Spinal cord (tissue), 10 donors: ENCODE measurements around the gene CWH43. TPM values are rescaled to one million over a fixed set of nuclear protein-coding genes. Genes with fewer than 3 reads are reported as not detected.
A peak's percentile ranks its signal among the peaks of the same experiment; 100 is the strongest.
"Not testable (repeated sequence)": the region's sequence is repeated elsewhere in the genome, so short reads cannot be mapped to it uniquely, and the experiment has no call there.

Experiments
- DNase-seq, 6 donors: peaks; one replicate each; pipeline versions ENCODE4 v3.0.0 to v3.0.0-alpha.2; 2013 to 2015; ENCODE audit warnings: low spot score in 6 of 6, low read depth in 4 of 6
- H3K27ac ChIP-seq: one replicate; pipeline ENCODE4 v1.5.1; 2013; ENCODE audit warnings: low read depth, low read length, control low read depth
- H3K27me3 ChIP-seq: one replicate; pipeline ENCODE4 v1.6.1; 2013; ENCODE audit warnings: low read length; ENCODE audit not compliant: control insufficient read depth, insufficient read depth
- H3K36me3 ChIP-seq: one replicate; pipeline ENCODE4 v1.6.1; 2013; ENCODE audit warnings: low read length; ENCODE audit not compliant: control insufficient read depth, insufficient read depth
- H3K4me1 ChIP-seq: one replicate; pipeline ENCODE4 v1.6.1; 2013; ENCODE audit warnings: low read length; ENCODE audit not compliant: control insufficient read depth, insufficient read depth
- H3K4me3 ChIP-seq: one replicate; pipeline ENCODE4 v1.5.1; 2013; ENCODE audit warnings: low read depth, low read length, control low read depth
- H3K9me3 ChIP-seq: one replicate; pipeline ENCODE4 v1.6.1; 2013; ENCODE audit warnings: low read length; ENCODE audit not compliant: control insufficient read depth, insufficient read depth
- WGBS: methylation state at CpG from one replicate; pipeline ENCODE4 v1.1.5; 2013; ENCODE audit warnings: missing lambda C conversion rate; ENCODE audit not compliant: insufficient coverage; 5-methylcytosine and 5-hydroxymethylcytosine counted together
- polyA plus RNA-seq, 2 donors: library from polyadenylated mRNA; unstranded; fragments of 120-200 nt; gene quantifications; one replicate each; pipeline ENCODE4 v1.2.1, GENCODE V29; 2013; ENCODE audit not compliant: insufficient read length in 2 of 2
- total RNA-seq, 2 donors: library from RNA; depleted of rRNA in 1 of 2; stranded (reverse); fragments of 120-200 nt in 1 of 2; fragments of >200 nt in 1 of 2; gene quantifications; one replicate each; pipeline versions ENCODE4 v1.2.3 to v1.2.4, GENCODE V29; 2013 to 2014
- donor health status: healthy.

CWH43 gene
- total and polyA plus RNA-seq, 4 donors = 0.11 TPM; not detected in 3

- H3K27me3 ChIP-seq, H3K4me3 ChIP-seq, DNase-seq, H3K36me3 ChIP-seq, H3K4me1 ChIP-seq, H3K27ac ChIP-seq: not testable (repeated sequence)
- WGBS = 61% methylated on average over 14 of the region's 14 CpGs
- H3K9me3 ChIP-seq = peaks cover 23% of the 10 kb centered on the region
Measured at GRCh38 chr4:49103436-49104136, 117.5 kb downstream of the CWH43 start.

- H3K27ac ChIP-seq, H3K4me3 ChIP-seq, H3K36me3 ChIP-seq, H3K27me3 ChIP-seq, H3K4me1 ChIP-seq: not testable (repeated sequence)
- DNase-seq = peak in 1 of 6 donors; percentile 13
- peaks cover 20% of the 10 kb centered on the region for H3K9me3 ChIP-seq
- 53% methylated on average over 16 of the region's 17 CpGs for WGBS
Measured at GRCh38 chr4:49104231-49104930, 118.3 kb downstream of the CWH43 start.

GRCh38 chr4:49105248-49105904 is 119.3 kb downstream of the CWH43 start:
- DNase-seq = peak in 1 of 6 donors; percentile 38
- H3K4me3 ChIP-seq, H3K27ac ChIP-seq, H3K27me3 ChIP-seq, H3K36me3 ChIP-seq, H3K4me1 ChIP-seq: not testable (repeated sequence)
- peaks cover 15% of the 10 kb centered on the region for H3K9me3 ChIP-seq
- 71% methylated on average over 11 of the region's 11 CpGs for WGBS

DNA sequence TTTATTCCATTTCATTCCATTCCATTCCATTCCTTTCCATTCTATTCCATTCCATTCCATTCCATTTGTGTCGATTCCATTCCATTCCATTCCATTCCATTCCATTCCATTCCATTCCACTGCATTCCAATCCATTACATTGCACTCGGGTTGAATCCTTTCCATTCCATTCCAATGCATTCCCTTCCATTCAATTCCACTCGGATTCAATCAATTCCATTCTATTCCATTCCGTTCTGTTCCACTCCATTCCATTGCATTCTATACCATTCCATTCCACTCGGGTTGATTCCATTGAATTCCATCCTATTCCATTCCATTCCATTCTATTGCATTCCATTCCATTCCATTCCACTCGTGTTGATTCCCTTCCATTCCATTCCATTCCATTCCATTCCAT is 121.2 kb downstream of the CWH43 start:
- peak in 2 of 6 donors; percentile 65 to 74 for DNase-seq
- not testable (repeated sequence) for H3K4me1 ChIP-seq, H3K4me3 ChIP-seq, H3K27me3 ChIP-seq, H3K27ac ChIP-seq, H3K36me3 ChIP-seq
- H3K9me3 ChIP-seq = peaks cover 15% of the 10 kb centered on the region
- WGBS = 44% methylated on average over 6 of the region's 6 CpGs

GRCh38 chr4:49108183-49108978 is 122.3 kb downstream of the CWH43 start:
- H3K27ac ChIP-seq, H3K27me3 ChIP-seq, DNase-seq, H3K4me1 ChIP-seq, H3K4me3 ChIP-seq, H3K36me3 ChIP-seq: not testable (repeated sequence)
- WGBS = 44% methylated on average over 13 of the region's 17 CpGs
- H3K9me3 ChIP-seq = peaks cover 15% of the 10 kb centered on the region

DNA sequence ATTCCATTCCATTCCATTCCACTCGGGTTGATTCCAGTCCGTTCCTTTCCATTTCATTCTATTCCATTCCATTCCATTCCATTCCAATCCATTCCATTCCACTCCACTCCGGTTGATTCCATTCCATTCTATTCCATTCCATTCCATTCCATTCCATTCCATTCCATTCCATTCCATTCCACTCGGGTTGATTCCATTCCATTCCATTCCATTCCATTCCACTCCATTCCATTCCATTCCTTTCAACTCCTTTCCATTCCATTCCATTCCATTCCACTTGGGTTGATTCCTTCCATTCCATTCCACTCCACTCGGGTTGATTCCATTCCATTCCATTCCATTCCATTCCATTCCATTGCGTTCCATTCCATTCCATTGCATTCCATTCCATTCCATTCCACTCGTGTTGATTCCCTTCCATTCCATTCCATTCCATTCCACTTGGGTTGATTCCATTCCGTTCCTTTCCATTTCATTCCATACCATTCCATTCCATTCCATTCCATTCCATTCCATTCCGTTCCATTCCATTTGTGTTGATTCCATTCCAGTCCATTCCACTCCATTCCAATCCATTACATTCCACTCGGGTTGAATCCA is 123.6 kb downstream of the CWH43 start:
- H3K4me3 ChIP-seq = not testable (repeated sequence)
- WGBS = 45% methylated on average over 9 of the region's 10 CpGs

DNA sequence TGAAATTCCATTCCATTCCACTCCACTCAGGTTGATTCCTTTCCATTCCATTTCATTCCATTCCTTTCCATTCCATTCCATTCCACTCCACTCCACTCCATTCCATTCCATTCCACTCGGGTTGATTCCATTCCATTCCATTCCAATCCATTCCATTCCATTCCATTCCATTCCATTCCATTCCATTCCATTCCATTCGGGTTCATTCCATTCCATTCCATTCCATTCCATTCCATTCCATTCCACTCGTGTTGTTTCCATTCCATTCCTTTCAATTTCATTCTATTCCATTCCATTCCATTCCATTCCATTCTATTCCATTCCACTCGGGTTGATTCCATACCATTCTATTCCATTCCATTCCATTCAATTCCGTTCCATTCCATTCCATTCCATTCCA is 124.5 kb downstream of the CWH43 start:
- not testable (repeated sequence) for H3K9me3 ChIP-seq, H3K27me3 ChIP-seq
- 50% methylated on average over 5 of the region's 5 CpGs for WGBS

More for the DNA sequence above, 123.6 kb downstream of the CWH43 start:
- not testable (repeated sequence) for H3K27me3 ChIP-seq, DNase-seq, H3K4me1 ChIP-seq, H3K36me3 ChIP-seq, H3K27ac ChIP-seq
- peaks cover 11% of the 10 kb centered on the region for H3K9me3 ChIP-seq

More for the DNA sequence above, 124.5 kb downstream of the CWH43 start:
- not testable (repeated sequence) for H3K4me1 ChIP-seq, DNase-seq, H3K36me3 ChIP-seq, H3K27ac ChIP-seq, H3K4me3 ChIP-seq
